Skeletal muscle satellite cell (primary cell): ENCODE results near the gene THRB.

ENCODE experiments used
- H3K27me3 ChIP-seq: 2 replicates; pipeline ENCODE4 v1.7.0; 2013; ENCODE audit warnings: low read length; ENCODE audit not compliant: control insufficient read depth, insufficient read depth
- H3K36me3 ChIP-seq: 2 replicates; pipeline ENCODE4 v1.7.0; 2013; ENCODE audit warnings: mild to moderate bottlenecking, control low read depth, low read length; ENCODE audit not compliant: insufficient read depth
- H3K4me1 ChIP-seq: 2 replicates; pipeline ENCODE4 v1.7.0; 2013; ENCODE audit warnings: low read length; ENCODE audit not compliant: control insufficient read depth, insufficient read depth
- H3K4me2 ChIP-seq: 2 replicates; pipeline ENCODE4 v1.7.0; 2013; ENCODE audit warnings: mild to moderate bottlenecking, low read length
- H3K4me3 ChIP-seq: 2 replicates; pipeline ENCODE4 v1.7.0; 2013; ENCODE audit warnings: low read length
- H3K9ac ChIP-seq: 2 replicates; pipeline ENCODE4 v1.7.0; 2013; ENCODE audit warnings: mild to moderate bottlenecking, low read depth, low read length, moderate library complexity
- H3K9me3 ChIP-seq: replicated peaks from 2 replicates; pipeline ENCODE4 v1.7.0; 2013; ENCODE audit warnings: mild to moderate bottlenecking, control low read depth, low read length

The THRB gene

GRCh38 chr3:24498391-24498790, 3.7 kb upstream of the THRB start:
- Histone ChIP-seq H3K27me3 (no peaks in the 10 kb centered on the region), H3K9ac (no peak overlapping the region), H3K4me2 (no peak overlapping the region), H3K36me3 (no peaks in the 10 kb centered on the region), H3K4me1 (peaks cover 30% of the 10 kb centered on the region), H3K9me3 (no peaks in the 10 kb centered on the region), H3K4me3 (no peak overlapping the region)

GRCh38 chr3:24497942-24498341, 3.3 kb upstream of the THRB start:
- H3K36me3 ChIP-seq: no peaks in the 10 kb centered on the region
- no peak overlapping the region for H3K4me2 ChIP-seq
- H3K27me3 ChIP-seq: no peaks in the 10 kb centered on the region
- H3K4me3 ChIP-seq: no peak overlapping the region
- H3K9me3 ChIP-seq: no peaks in the 10 kb centered on the region
- H3K9ac ChIP-seq: no peak overlapping the region
- H3K4me1 ChIP-seq: peaks cover 34% of the 10 kb centered on the region

GRCh38 chr3:24496529-24497482, 2.2 kb upstream of the THRB start:
- no peaks in the 10 kb centered on the region for H3K36me3 ChIP-seq
- peaks cover 32% of the 10 kb centered on the region for H3K4me1 ChIP-seq
- H3K4me2 ChIP-seq: no peak overlapping the region
- no peak overlapping the region for H3K9ac ChIP-seq
- no peak overlapping the region for H3K4me3 ChIP-seq
- no peaks in the 10 kb centered on the region for H3K27me3 ChIP-seq
- H3K9me3 ChIP-seq: no peaks in the 10 kb centered on the region

- H3K4me1 ChIP-seq: peaks cover 25% of the 10 kb centered on the region
- no peaks in the 10 kb centered on the region for H3K36me3 ChIP-seq
- H3K4me2 ChIP-seq: peak overlapping the region; percentile 99
- H3K4me3 ChIP-seq: peak overlapping the region; percentile 92
- H3K27me3 ChIP-seq: no peaks in the 10 kb centered on the region
- no peaks in the 10 kb centered on the region for H3K9me3 ChIP-seq
- H3K9ac ChIP-seq: peak overlapping the region; percentile 77
Observed at GRCh38 chr3:24495326-24495994, 810 bp upstream of the THRB start.

GRCh38 chr3:24493746-24494617, 668 bp downstream of the THRB start:
- H3K4me2 ChIP-seq: peak overlapping the region; percentile 99
- peak overlapping the region; percentile 92 for H3K4me3 ChIP-seq
- H3K27me3 ChIP-seq: no peaks in the 10 kb centered on the region
- H3K9ac ChIP-seq: peak overlapping the region; percentile 77
- H3K9me3 ChIP-seq: no peaks in the 10 kb centered on the region
- H3K4me1 ChIP-seq: peaks cover 28% of the 10 kb centered on the region
- H3K36me3 ChIP-seq: no peaks in the 10 kb centered on the region

- Histone ChIP-seq H3K4me1 (peaks cover 28% of the 10 kb centered on the region), H3K4me3 (peak overlapping the region; percentile 92), H3K9me3 (no peaks in the 10 kb centered on the region), H3K9ac (no peak overlapping the region), H3K36me3 (no peaks in the 10 kb centered on the region), H3K4me2 (peak overlapping the region; percentile 99), H3K27me3 (no peaks in the 10 kb centered on the region)
Observed at GRCh38 chr3:24492971-24493551, 1.6 kb downstream of the THRB start.

- no peaks in the 10 kb centered on the region for H3K9me3 ChIP-seq
- no peaks in the 10 kb centered on the region for H3K27me3 ChIP-seq
- H3K9ac ChIP-seq: no peak overlapping the region
- H3K36me3 ChIP-seq: no peaks in the 10 kb centered on the region
- H3K4me2 ChIP-seq: no peak overlapping the region
- H3K4me3 ChIP-seq: no peak overlapping the region
- H3K4me1 ChIP-seq: peaks cover 17% of the 10 kb centered on the region
Observed at GRCh38 chr3:24490151-24490550, 4.5 kb downstream of the THRB start.

GRCh38 chr3:24487325-24488262, 7.1 kb downstream of the THRB start:
- Histone ChIP-seq H3K27me3 (no peaks in the 10 kb centered on the region), H3K36me3 (no peaks in the 10 kb centered on the region), H3K4me3 (no peak overlapping the region), H3K4me1 (peaks cover 10% of the 10 kb centered on the region), H3K4me2 (no peak overlapping the region), H3K9me3 (no peaks in the 10 kb centered on the region), H3K9ac (no peak overlapping the region)

GRCh38 chr3:24485511-24485910, 9.1 kb downstream of the THRB start:
- Histone ChIP-seq H3K9ac (no peak overlapping the region), H3K4me3 (no peak overlapping the region), H3K9me3 (no peaks in the 10 kb centered on the region), H3K4me2 (peak overlapping the region; percentile 33), H3K4me1 (peaks cover 10% of the 10 kb centered on the region), H3K27me3 (no peaks in the 10 kb centered on the region), H3K36me3 (no peaks in the 10 kb centered on the region)

GRCh38 chr3:24483873-24484272, 10.8 kb downstream of the THRB start:
- H3K4me1 ChIP-seq: no peaks in the 10 kb centered on the region
- H3K4me2 ChIP-seq: no peak overlapping the region
- no peak overlapping the region for H3K4me3 ChIP-seq
- no peaks in the 10 kb centered on the region for H3K9me3 ChIP-seq
- H3K27me3 ChIP-seq: no peaks in the 10 kb centered on the region
- H3K36me3 ChIP-seq: no peaks in the 10 kb centered on the region
- H3K9ac ChIP-seq: no peak overlapping the region
